Measurements from ENCODE around the gene CD300LB. TPM values are rescaled to one million over a fixed set of nuclear protein-coding genes. Genes with fewer than 3 reads are reported as not detected.
A peak's percentile ranks its signal among the peaks of the same experiment; 100 is the strongest.
"Not testable (repeated sequence)": the region's sequence is repeated elsewhere in the genome, so short reads cannot be mapped to it uniquely, and the experiment has no call there.

Gene CD300LB
- polyA plus RNA-seq (2013, experiment 1 of 2; ENCODE audit: insufficient read length): not detected
- not detected for polyA plus RNA-seq (2013, experiment 2 of 2; ENCODE audit: insufficient read length)

DNA sequence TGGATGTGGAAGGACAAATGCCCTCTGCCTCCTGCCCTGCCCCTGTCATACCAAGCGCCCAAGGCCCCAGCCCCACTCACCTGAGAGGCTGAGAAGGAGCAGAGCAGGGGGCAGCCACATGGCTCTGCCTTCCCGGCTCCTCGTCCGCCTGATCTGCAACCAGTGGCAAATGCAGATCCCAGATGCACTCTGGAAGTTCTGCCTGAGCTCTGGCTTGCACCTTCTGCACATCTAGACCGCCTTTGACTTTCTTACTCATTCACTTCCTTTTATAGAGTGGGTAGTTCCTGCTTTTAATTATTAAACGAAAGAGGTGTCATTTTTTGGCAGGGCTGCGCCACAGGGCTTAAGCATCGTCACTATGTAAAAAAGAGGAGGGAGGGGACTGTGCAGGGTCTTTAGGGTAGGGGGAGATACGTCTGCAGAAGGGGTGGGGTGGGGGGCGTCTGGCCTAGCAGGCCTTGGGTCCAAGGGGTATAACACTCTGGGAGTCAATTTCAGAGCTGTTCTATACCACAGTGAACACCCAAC lies at the start of gene CD300LB:
Gene CD300LB, minus strand, starts transcription at position 245 of the 531 bp plus-strand sequence. Its CDS starts 125 bp downstream, at position 120.
- DNase-seq: no peak

DNA sequence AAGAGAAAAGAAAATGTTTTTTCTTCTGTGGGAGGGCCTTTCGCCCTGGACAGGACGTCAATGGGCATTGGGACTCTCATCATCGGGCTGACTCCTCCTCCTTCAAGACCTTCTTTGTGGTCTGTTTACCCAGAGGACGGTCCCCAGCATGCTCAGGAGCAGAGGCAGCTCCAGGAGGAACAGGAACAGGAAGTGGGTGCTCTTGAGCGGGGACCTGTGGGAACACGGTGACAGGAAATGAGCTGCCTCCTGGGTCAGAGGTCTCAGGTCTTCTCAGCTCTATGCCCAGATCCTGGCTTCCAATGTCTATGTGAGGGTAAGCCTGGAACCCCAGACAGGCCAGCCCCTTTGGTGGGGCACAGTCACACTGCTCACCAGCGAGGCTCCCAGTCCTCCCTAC lies 48.6 kb upstream of the CD300LB start:
- no peak for DNase-seq

DNA sequence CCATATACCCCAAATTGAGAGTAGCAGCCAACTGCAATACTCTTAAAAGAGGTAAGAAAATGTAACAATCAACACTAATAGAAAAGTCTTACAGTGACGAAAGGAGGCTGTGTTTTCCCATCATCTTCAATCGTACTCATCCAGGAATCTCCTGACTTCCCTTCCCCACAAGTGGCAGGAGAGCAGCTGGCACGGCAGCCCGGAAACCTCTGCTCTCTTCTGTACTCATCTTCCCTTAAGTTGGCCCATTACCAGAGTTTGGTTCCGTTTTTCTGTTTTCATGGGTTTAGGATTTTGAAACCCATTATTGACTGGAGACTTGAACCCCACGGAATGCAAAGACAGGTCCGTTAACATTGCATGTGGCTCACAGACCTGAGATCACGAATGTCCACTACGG lies 47.7 kb upstream of the CD300LB start:
- no peak for DNase-seq

DNA sequence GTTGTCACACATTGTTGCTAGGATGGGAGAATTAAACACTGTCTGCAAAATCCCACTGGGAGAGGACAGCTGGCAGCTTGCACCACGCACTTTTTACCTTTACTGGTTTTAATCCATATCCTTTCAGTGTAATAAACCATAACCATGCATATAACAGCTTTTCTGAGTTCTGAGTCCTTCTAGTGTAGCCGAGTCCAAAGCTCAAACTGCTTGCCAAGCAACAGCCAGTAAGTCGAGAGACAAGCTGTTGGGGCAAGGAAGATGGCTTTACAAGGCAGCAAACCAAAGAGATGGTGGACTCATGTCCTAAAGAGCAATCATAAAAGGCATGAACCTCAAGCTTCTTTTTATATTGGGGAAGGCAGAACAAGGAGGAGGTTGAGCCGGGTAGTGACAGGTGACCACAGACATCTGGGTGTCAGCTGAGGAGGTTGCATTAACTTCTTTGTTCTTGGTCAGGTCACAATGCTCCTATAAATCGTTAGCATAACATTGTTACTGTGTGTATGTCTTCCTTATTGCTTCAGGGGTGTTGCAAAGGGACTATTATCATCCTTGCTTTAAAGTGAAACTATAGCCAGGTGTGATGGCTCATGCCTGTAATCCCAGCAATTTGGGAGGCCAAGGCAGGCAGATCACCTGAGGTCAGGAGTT lies 43.3 kb upstream of the CD300LB start:
- no peak for DNase-seq

DNA sequence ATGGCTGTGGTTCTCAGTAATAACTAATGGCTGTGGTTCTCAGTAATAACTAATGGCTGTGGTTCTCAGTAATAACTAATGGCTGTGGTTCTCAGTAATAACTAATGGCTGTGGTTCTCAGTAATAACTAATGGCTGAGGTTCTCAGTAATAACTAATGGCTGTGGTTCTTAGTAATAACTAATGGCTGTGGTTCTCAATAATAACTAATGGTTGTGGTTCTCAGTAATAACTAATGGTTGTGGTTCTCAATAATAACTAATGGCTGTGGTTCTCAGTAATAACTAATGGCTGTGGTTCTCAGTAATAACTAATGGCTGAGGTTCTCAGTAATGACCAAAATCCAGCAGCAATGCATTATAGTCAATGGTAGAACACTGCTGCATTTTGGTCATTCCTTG lies 42.4 kb upstream of the CD300LB start:
- not testable (repeated sequence) for DNase-seq

DNA sequence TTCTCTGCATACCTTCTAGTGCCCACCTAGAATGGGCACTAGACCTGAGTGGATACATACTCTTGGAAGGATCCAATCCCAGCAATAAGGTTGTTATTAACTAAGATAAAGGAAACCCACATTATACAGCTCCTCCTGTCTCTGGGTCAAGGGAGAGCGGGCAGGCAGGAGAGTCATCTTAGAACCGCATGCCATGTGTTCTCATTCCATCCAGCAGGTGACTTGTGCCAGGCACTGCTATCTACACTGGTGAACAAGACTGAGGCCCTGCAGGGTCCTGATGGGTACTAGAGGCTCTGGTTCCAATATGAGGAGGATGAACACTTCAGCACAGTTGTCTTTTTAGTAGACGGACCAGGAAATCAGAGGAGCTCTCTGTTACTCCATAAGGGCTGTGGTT lies 41.9 kb upstream of the CD300LB start:
- DNase-seq: no peak

DNA sequence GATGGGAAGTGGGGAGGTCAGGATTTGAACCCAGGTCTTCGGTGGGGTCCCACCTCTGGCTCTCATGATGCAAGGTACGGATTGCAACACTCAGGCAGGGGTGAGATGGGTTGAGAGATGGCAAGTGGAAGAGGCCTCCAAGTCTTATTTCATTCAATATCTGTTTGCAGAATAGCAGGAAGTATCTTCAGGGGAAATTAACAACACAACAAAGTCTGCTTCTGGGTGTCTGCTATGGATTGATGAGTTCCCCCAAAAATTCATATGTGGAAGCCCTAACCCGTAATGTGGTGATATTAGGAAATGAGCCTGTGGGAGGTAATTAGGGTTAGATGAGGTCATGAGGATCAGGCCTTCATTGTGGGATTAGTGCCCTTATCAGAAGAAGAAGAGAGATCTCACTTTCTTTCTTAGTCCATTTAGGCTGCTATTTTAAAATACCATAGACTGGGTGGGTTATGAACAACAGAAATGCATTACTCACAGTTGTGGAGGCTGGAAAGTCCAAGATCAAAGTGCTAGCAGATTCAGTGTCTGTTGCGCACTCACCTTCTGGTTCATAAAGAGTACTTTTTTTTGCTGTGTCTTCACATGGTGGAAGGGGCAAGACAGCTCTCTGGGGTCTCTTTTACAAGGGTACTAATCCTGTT lies 40.5 kb upstream of the CD300LB start:
- DNase-seq: no peak

DNA sequence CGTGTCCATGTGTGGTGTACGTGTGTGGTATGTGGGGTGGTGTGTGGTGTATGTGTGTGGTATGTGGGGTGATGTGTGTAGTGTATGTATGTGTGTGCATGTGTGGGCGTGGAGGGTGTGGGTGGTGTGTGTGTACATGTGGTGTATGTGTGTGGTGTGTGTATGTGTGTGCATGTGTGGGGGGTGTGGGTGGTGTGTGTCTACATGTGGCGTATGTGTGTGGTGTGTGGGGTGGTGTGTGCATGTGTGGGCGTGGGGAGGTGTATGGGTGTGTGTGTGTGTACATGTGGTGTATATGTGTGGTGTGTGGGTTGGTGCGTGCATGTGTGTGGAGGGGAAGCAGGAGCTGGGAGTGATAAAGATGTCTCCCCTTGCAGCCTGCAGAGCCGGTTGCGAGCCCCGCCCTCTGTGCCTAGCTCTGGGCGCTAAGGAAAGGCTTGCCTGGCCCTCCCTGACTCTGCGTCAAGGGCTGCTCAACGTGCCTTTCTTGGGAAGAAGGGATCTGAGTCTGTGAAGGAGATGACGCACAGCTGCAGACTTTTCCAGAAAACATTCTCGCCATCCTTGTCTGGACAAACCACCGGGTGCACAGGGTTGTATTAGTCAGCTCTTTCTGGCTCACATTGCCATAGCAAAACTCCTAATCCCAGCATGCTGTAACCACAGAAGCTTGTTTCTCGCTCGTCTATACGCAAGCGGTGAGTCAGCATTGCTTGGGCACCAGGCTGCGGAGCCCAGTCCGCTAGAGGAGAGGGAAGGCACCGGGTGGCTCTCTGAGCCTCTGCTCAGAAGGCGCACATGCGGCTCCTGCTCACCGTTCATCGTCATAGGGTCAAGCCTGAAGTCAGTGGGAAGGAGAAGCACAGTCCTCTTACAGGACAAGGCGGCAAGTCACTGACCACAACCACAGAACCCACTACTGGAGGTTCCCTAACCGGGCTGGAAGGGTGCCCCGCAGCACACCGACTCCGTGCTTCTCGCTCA lies 38.0 kb upstream of the CD300LB start:
- DNase-seq: peak; percentile 95

DNA sequence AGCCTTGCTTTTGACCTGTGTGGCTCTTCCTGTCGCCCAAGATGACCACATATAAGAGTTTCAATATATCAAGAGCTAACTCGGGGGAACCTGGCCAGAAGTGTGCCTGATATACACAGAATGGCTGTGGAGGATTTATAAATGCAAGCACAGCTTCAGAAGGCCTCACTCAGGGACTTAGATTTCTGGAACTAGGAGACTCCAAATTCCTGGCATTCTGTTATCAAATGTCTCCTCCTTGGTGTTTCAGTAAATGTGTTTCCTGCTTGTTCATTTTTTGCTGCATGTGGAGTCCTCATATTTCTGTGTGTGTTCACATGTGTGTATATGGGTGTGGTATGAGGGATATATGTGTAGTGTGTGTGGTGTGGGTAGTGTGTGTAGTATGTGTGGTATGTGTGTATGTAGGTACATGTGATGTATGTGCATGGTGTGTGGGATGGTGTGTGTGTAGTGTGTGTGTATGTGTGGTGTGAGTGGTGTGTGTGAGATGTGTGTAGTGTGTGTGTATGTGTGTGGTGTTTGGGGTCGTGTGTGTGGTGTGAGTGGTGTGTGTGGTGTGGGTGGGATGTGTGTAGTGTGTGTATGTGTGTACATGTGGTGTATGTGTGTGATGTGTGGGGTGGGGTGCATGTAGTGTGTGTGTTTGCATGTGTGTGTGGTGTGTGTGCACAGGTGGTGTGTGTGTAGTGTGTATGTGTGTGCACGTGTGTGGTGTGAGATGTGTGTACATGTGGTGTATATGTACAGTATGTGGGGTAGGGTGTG lies 37.0 kb upstream of the CD300LB start:
- peak; percentile 41 for DNase-seq

DNA sequence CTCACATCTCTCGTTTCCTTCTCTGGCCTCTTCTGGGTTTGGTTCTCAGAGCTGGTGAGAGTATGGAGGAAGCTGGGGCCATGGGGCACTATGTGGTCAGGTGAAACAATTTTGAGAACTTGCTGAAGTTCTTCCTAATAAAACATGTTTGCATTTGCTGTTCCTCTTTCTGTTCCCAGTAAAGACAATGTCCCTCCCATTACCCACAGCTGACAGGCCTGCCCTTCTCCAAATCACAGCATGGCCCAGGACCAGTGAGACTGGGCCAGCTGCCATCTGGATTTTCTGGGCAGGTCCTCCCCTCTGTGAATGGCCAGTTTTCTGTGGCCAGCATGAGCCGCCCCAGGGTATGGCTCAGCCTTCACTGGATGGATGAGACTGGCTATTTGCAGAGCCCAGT lies 36.1 kb upstream of the CD300LB start, which contains the start of gene CD300H:
Gene CD300H, minus strand, starts transcription at position 113 of the 400 bp plus-strand sequence.
- no peak for DNase-seq

DNA sequence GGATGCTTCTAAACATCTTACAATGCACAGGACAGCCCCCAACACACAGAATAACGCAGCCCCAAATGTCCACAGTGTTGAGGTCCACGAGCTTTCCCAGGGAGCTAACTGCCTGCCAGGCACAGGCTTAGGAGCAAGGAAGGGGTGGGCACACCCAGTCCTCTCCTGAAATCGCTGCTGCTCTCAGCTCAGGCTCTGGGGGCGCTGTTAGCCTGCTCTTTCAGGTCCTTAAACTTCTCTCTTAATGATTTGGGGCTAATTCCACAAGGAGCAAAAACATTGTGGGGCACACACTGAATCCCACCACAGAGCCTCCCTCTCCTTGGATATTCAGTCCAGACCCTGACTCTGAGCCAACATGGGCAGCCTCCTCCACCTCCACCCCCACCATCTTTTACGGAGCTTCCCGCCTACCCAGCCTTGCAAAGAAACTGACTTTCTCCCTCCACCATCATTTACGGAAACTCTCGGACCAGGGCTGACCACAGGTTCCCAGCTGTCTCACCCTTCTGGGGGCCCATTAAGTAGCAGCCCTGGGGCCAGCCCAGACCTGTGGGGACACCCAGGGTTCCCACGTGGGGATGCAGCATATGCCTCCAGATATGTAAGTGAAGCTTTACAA lies 35.0 kb upstream of the CD300LB start:
- no peak for DNase-seq

DNA sequence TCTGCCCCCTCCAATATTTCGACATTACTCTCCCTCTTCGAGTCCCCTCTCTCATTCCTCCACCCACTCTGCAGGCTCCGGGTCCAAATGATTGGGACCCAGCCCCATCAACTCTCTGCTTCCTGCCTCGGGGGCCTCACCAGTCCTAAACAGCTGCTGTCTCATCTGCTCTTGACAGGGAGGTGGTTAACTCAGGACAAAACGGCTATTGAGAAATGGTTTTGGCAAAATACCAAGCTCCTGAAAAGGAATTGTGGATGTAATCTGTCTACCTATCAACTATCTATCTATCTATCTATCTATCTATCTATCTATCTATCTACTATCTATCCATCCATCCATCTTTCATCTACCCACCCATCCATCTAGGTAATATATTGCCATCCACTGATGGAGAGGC lies 33.9 kb upstream of the CD300LB start:
- no peak for DNase-seq

DNA sequence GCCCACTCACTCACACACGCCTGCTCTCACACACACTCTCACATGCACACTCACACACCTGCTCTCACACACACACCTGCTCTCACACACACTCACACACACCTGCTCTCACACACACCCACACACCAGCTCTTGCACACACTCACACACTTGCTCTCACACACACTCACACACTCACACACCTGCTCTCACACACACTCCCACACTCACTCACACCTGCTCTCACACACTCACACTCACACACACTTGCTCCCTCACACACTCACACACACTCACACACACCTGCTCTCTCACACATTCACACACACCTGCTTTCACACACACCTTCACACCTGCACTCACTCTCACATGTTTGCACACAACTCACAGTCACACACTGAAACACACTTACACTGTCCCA lies 32.1 kb upstream of the CD300LB start:
- DNase-seq: no peak

DNA sequence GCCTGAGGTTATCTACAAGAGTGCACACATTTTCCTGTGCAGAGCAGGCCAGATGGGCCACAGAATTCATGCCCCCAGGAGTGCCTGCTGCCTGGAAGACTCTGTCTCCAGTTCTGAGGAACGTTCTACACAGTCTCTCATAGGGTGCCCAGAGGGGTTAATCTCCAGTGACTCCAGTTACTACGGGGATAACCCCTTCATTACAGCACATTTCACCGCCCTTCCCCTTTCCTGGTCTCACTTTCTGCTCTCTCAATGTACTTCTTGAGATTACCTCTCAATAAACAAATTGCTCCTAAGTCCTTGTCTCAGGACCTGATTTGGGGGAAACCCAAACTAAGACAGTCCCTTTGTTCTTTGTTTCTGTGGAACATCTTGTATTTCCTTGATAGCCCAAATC lies 30.3 kb upstream of the CD300LB start:
- no peak for DNase-seq

DNA sequence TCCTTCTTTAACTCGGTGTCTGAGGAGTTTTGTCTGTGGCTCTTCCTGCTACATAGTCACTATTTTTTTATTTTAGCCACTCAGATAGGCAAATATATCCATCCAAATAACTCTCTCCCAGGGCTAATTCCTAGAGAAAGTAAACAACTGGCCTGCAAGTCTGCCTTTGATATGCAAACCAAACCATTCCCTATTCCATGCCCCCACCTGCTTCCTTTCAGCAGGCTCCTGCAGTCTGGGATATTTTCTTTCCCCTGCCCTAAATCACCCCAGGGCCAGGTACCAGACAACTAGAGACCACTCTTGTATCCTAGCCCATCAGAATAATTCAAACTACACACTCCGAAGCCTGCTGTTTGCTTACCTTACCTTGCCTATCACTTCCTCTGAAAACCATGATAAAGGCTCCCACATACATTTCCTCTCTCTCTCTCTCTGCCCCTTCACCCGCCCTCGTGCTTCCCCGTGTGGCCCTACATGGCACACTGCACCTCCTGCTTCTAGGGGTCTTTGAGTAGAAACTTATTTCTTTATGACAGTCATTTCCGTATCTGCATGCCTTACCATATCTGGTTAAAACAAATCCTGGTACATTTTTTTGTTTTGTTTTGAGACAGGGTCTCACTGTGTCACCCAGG lies 27.7 kb upstream of the CD300LB start:
- DNase-seq: no peak

DNA sequence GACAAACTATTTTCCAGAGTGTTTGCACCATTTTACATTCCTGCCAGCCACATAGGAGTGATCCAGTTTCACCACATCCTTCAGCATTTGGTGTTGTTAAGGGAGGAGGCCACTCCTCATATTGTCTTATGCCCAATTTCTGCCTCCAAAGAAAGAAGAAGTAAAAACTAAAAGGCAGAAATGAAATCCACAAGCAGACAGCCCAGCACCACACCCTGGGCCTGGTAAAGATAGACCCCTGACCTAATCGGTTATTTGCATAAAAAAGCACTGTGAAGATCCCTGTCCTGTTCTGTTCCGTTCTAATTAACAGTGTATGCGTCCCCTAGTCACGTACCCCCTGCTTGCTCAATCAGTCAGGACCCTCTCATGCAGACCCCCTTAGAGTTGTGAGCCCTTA lies 27.1 kb upstream of the CD300LB start:
- DNase-seq: not testable (repeated sequence)

DNA sequence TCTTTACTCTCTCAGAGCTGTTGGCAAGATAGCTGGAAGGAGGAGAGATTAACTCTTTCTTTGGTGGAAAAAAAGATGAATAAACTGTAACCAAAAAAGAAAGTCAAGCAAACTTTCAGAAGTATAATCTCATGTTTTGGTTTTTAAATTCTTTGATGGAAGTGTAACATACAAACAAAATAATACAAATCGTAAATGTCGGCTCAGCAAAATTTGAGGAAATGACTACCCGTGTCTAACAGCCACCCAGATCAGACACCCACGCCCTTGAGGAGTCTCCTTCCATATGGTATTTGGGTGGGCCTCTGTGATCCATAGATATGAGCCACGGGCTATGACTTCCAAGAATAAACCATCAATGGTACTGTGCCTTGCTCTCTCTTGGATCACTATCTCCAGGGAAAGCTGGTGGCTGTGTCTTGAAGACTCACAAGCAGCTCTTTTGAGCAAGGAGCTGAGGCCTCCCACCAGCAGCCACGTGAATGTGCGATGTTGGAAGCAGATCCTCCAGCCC lies 24.2 kb upstream of the CD300LB start:
- no peak for DNase-seq

DNA sequence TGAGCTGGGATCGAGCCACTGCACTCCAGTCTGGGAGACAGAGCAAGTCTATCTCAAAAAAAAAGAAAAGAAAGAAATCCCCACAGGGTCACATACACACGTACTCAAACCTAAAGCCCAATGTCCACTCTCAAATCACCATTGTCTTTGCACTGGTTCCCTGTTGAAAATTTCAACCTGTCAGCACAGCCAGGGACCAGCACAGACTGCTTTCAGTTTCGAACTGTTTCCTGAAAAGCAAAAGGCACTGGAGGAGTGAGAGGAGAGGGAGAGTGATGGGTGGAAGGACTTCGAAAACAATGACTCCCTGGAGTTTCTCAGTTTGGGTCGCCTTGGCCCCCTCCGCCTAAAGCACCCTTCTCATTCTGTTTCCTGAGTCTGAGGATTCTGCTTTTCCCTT lies 23.6 kb upstream of the CD300LB start:
- DNase-seq: no peak

DNA sequence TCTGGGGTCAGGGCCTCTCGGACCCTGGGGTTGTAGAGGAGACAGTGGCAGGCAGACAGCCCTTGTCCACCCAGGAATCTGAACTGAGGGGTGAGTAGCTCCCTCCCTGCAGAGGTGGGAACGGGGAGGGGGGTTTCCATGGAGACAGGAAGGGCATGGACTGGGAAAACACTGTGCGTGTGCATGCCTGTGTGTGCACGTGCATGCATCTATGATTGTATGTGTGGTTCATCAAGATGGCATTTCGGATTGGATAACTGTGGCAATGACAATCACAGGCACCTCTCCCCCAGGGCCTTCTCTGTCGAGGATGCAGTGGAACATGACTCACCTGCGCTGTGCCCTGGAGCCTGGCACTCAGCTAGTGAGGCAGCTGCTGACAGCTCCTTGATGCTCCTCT lies 20.8 kb upstream of the CD300LB start:
- DNase-seq: no peak

DNA sequence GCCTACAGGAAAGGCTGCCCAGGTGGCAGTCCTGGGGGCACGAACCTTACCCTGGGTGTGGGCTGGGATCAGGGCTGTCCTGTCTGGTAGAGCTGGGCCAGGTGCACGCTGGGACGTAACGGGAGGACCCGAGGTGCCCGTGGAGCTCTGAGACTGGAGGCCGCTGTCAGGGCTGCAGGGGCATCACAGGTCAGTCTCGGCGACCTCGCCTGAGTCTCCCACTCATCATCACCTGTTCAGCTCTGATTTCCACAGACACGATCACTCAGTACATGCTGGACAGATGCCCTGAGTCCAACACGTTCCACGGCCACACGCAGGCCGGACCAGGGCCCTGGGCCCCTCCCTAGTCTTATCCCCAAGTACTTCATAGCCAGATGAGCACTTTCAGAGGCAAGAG lies 19.3 kb upstream of the CD300LB start:
- no peak for DNase-seq

DNA sequence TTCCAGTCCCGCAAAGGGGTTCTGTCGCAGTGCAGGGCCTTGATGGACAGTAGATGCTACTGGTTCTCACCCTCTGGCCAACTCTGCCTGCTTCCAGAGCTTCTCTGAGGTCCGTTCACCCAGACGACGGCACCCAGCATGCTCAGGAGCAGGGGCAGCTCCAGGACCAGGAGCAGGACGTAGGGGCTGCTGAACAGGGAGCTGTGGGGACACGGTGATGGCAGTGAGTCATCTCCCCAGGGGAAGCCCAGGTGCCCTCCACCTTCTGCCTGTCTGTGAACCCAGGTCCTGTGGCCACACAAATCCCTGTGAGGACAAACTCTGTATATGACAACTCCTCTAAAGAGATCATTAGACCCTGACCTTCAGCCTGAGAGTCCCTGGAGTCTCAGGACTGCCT lies 18.1 kb upstream of the CD300LB start:
- DNase-seq: no peak

Data from fibroblast of skin of abdomen (primary cell).